GM12878 (cell line): ENCODE results near the gene DNAH3. TPM values are rescaled to one million over a fixed set of nuclear protein-coding genes. Genes with fewer than 3 reads are reported as not detected.

Experiments used
- ATAC-seq: fragments of 200-7000 bp; cut with Tn5 transposase; 3 replicates; pipeline ENCODE4 v1.9.1; 2020; ENCODE audit warnings: mild to moderate bottlenecking, moderate library complexity
- BruUV-seq: library from RNA; stranded (reverse); fragments of 400-500 nt; replicated peaks from 2 replicates; lab custom pipeline; 2021; lab: Mats Ljungman, UMichigan
- CTCF ChIA-PET: fragments of 300-600 bp; sonication (Branson Sonifier 250); formaldehyde crosslinking; extraction: SDS; loops from one replicate; lab custom pipeline; 2021; ENCODE audit warnings: inconsistent platforms; lab: Yijun Ruan, JAX
- POLR2A ChIA-PET: fragments of 350-600 bp; formaldehyde crosslinking; extraction: SDS; loops from one replicate; lab custom pipeline; 2021; ENCODE audit warnings: inconsistent platforms; lab: Charles Lee
- RAD21 ChIA-PET: fragments of 300-600 bp; sonication (Branson Sonifier 250); formaldehyde crosslinking; loops from one replicate; lab custom pipeline; 2023; ENCODE audit warnings: antibody characterized with exemption; ENCODE audit not compliant: unreplicated experiment; lab: Charles Lee
- SMC1A ChIA-PET: fragments of 300-600 bp; sonication (Branson Sonifier 250); formaldehyde crosslinking; loops from one replicate; lab custom pipeline; 2023; ENCODE audit not compliant: unreplicated experiment, uncharacterized antibody; lab: Charles Lee
- DNase-seq: peaks from one replicate; pipeline ENCODE4 v3.0.0-alpha.2; 2011; ENCODE audit warnings: low read depth, low spot score
- FAIRE-seq: peaks from 3 replicates; lab custom pipeline; 2011; peaks lifted over from hg19 to GRCh38; lab: Jason Lieb, UNC
- H2AFZ ChIP-seq: 2 replicates; pipeline ENCODE4 v1.6.0; 2011; ENCODE audit warnings: low read depth, low read length, control low read depth; ENCODE audit not compliant: control insufficient read depth
- H3K27ac ChIP-seq: 2 replicates; pipeline ENCODE4 v1.5.1; 2011; ENCODE audit warnings: control low read depth; ENCODE audit not compliant: control insufficient read depth, insufficient read depth
- H3K27me3 ChIP-seq, 2 experiments: replicated peaks in 1 of 2; 2 replicates each; pipeline versions ENCODE4 v1.6.0 to v1.6.1; 2011; ENCODE audit warnings: low read length in 1 of 2; ENCODE audit not compliant: control insufficient read depth in 2 of 2, insufficient read depth in 2 of 2
- H3K36me3 ChIP-seq, 2 experiments: 2 replicates each; pipeline ENCODE4 v1.5.1; 2011; ENCODE audit warnings: low read length in 1 of 2; ENCODE audit not compliant: control insufficient read depth in 2 of 2, insufficient read depth in 2 of 2
- H3K4me1 ChIP-seq: 2 replicates; pipeline ENCODE4 v1.6.1; 2011; ENCODE audit warnings: mild to moderate bottlenecking, low read length, moderate library complexity, mixed read lengths; ENCODE audit not compliant: control insufficient read depth, insufficient read depth
- H3K4me2 ChIP-seq: 2 replicates; pipeline ENCODE4 v1.6.0; 2011; ENCODE audit warnings: control low read depth; ENCODE audit not compliant: control insufficient read depth, insufficient read depth
- H3K4me3 ChIP-seq: fragments of 200-600 bp; sonication (generic); 2 replicates; pipeline ENCODE4 v1.5.1; 2016
- H3K79me2 ChIP-seq: 2 replicates; pipeline ENCODE4 v1.6.0; 2011; ENCODE audit warnings: low read length; ENCODE audit not compliant: control insufficient read depth, insufficient read depth
- H3K9ac ChIP-seq: 2 replicates; pipeline ENCODE4 v1.8.0; 2011; ENCODE audit warnings: low read length, control low read depth, mixed read lengths; ENCODE audit not compliant: control insufficient read depth, insufficient read depth
- H3K9me3 ChIP-seq: replicated peaks from 3 replicates; pipeline ENCODE4 v1.5.1; 2011; ENCODE audit warnings: mild to moderate bottlenecking, low read length; ENCODE audit not compliant: control insufficient read depth, insufficient read depth
- H4K20me1 ChIP-seq: 2 replicates; pipeline ENCODE4 v1.6.0; 2011; ENCODE audit not compliant: control insufficient read depth, insufficient read depth
- BHLHE40 ChIP-seq, 2 experiments: fragments of 450-650 bp in 1 of 2; IDR thresholded peaks; 2 replicates each; pipeline ENCODE4 v1.6.1; 2011 to 2017; ENCODE audit warnings: low read depth in 2 of 2, borderline replicate concordance in 1 of 2, improper control_type of control experiment in 1 of 2, low read length in 1 of 2, mild to moderate bottlenecking in 1 of 2
- CBFB ChIP-seq: IDR thresholded peaks from 2 replicates; pipeline ENCODE4 v1.6.1; 2016; ENCODE audit warnings: antibody characterized with exemption, low read depth
- CBX5 ChIP-seq: sonication (generic); IDR thresholded peaks from 2 replicates; pipeline ENCODE4 v1.6.1; 2016; ENCODE audit warnings: low read depth, moderate library complexity, mild to moderate bottlenecking, inconsistent platforms
- EP300 ChIP-seq, 2 experiments: fragments of 150-350 bp in 1 of 2; IDR thresholded peaks; 2 replicates each; pipeline ENCODE4 v1.6.1; 2011 to 2012; ENCODE audit warnings: low read depth in 2 of 2, low read length in 2 of 2, borderline replicate concordance in 1 of 2, improper control_type of control experiment in 1 of 2, inconsistent platforms in 1 of 2; ENCODE audit not compliant: control insufficient read depth in 1 of 2
- FOXK2 ChIP-seq: fragments of 450-650 bp; IDR thresholded peaks from 2 replicates; pipeline ENCODE4 v1.6.1; 2017; ENCODE audit warnings: mild to moderate bottlenecking, moderate library complexity
- GABPA ChIP-seq: IDR thresholded peaks from 2 replicates; pipeline ENCODE4 v1.6.1; 2014; ENCODE audit warnings: antibody characterized with exemption, low read depth, mild to moderate bottlenecking, inconsistent platforms
- MEF2B ChIP-seq: fragments of 450-650 bp; IDR thresholded peaks from 2 replicates; pipeline ENCODE4 v1.6.1; 2018; ENCODE audit warnings: mild to moderate bottlenecking, moderate library complexity; ENCODE audit not compliant: partially characterized antibody, poor library complexity, severe bottlenecking
- NR2C1 ChIP-seq: fragments of 450-650 bp; IDR thresholded peaks from 2 replicates; pipeline ENCODE4 v1.6.1; 2017; ENCODE audit warnings: antibody characterized with exemption, mild to moderate bottlenecking, moderate library complexity
- NRF1 ChIP-seq: conservative IDR thresholded peaks from 2 replicates; pipeline ENCODE4 v1.6.1; 2011; ENCODE audit warnings: mild to moderate bottlenecking, low read depth, low read length, improper control_type of control experiment
- PML ChIP-seq: IDR thresholded peaks from 2 replicates; pipeline ENCODE4 v1.6.1; 2012; ENCODE audit warnings: low read length, inconsistent platforms
- SIX5 ChIP-seq: IDR thresholded peaks from 2 replicates; pipeline ENCODE4 v1.6.1; 2011; ENCODE audit warnings: mild to moderate bottlenecking, low read depth, low read length, moderate library complexity; ENCODE audit not compliant: severe bottlenecking
- SMAD5 ChIP-seq: IDR thresholded peaks from 2 replicates; pipeline ENCODE4 v1.6.1; 2016; ENCODE audit warnings: antibody characterized with exemption, low read depth
- STAT3 ChIP-seq: IDR thresholded peaks from 2 replicates; pipeline ENCODE4 v1.6.1; 2011; ENCODE audit warnings: low read depth, low read length, improper control_type of control experiment
- YY1 ChIP-seq: IDR thresholded peaks from 2 replicates; pipeline ENCODE4 v1.6.1; 2011; ENCODE audit warnings: low read depth, mild to moderate bottlenecking, low read length
- ZNF24 ChIP-seq: fragments of 450-650 bp; IDR thresholded peaks from 2 replicates; pipeline ENCODE4 v1.6.1; 2017; ENCODE audit warnings: antibody characterized with exemption, mild to moderate bottlenecking
- WGBS: methylation state at CpG from one replicate; pipeline ENCODE4 v1.1.6; 2016; ENCODE audit warnings: low lambda C conversion rate; ENCODE audit not compliant: insufficient replicate concordance, insufficient coverage; ENCODE audit errors: missing lambda C conversion rate; 5-methylcytosine and 5-hydroxymethylcytosine counted together
- in situ Hi-C: fragments of 300-500 bp; cut with MboI; formaldehyde crosslinking; loops from 9 replicates; pipeline ENCODE4 v1.14.3; 2018; ENCODE audit warnings: mixed read lengths
- intact Hi-C: fragments of 100-400 bp; cut with micrococcal nuclease; formaldehyde crosslinking; loops from one replicate; pipeline ENCODE4 v1.14.2; 2022; ENCODE audit not compliant: unreplicated experiment
- polyA plus RNA-seq, 11 experiments: library from polyadenylated mRNA; depleted of rRNA in 4 of 11; unstranded in 6 of 11; stranded (reverse) in 5 of 11; fragments of >200 nt; fragmentation: Nextera tagmentation in 4 of 11; fragmentation: Illumina TruSeq in 1 of 11; extraction: Ambion mirVana in 4 of 11; extraction: Trizol in 1 of 11; gene quantifications; 1 replicate in 1 of 11; 2 replicates in 10 of 11; pipeline versions ENCODE4 v1.2.1 to v1.2.3, GENCODE V29; 2011 to 2016; ENCODE audit warnings: inconsistent platforms in 2 of 11, missing spikeins in 2 of 11, low read depth in 1 of 11
- total RNA-seq, 4 experiments: library from RNA; depleted of rRNA in 3 of 4; stranded (reverse); fragments of >200 nt in 3 of 4; fragmentation: Illumina TruSeq in 1 of 4; extraction: Trizol in 1 of 4; gene quantifications; 2 replicates each; pipeline versions ENCODE4 v1.2.1 to v1.2.3, GENCODE V29; 2013 to 2021
- TF ChIP-seq, protein P1 (sequence below): fragments of 450-650 bp; IDR thresholded peaks from 2 replicates; pipeline ENCODE4 v1.6.1; 2018; ENCODE audit warnings: mild to moderate bottlenecking, low read depth, moderate library complexity; ENCODE audit not compliant: partially characterized antibody
- TF ChIP-seq, protein P2 (sequence below): fragments of 450-650 bp; IDR thresholded peaks from 2 replicates; pipeline ENCODE4 v1.6.1; 2017; ENCODE audit warnings: mild to moderate bottlenecking, moderate library complexity

Gene DNAH3
- total and polyA plus RNA-seq, 10 of the 15 experiments (the other 5 are each of a cell fraction or from before 2014, with no cell fraction given), result under 0.01 to 0.04 (median 0.04) TPM; not detected in 5

DNA sequence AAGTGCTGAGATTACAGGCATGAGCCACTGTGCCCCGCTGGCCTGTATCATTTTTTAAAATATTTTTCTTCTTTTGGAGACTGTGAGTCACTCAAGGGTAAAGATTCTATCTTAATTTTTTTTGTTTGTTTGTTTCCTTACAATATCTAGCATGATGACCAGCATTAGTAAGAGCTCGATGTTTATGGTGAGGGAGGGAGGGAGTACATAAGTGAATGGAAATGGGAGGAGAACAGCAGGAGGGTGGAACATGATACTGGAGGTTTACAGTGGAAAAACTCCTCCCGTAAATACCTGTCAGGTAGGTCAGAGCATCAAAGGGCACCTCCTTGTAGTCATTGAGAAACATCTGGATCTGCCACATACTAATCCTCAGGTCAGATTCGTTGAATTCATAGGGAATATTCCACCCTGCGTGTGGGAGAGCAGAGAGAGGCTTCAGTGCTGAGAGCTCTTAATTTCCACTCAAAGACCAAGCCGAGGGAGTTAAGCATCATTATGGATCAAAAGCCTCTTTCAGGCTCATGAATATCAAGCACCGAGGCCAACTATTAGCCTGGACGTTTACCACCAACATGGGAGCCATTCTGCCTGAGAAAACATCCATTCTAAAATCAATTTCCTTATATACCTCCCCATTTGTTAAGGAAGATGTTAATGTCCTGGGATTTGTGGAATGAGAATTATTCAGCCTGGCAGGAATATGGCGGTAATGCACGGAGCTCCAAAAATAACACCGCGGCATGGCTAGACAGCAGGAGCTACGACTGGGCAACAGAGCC is 198.3 kb downstream of the DNAH3 start:
- CTCF ChIA-PET, result no interaction called here
- no peak for FAIRE-seq
- Histone ChIP-seq H4K20me1 (no peaks in the 10 kb centered on the region; the same call in 1 of the 2 replicates), H3K9ac (no peak overlapping the region), H3K36me3 (no peaks in the 10 kb centered on the region), H3K4me3 (no peak overlapping the region), H3K79me2 (no peaks in the 10 kb centered on the region), H3K27me3 (no peaks in the 10 kb centered on the region; a peak in 2 of 4 replicates), H3K9me3 (no peaks in the 10 kb centered on the region), H3K27ac (no peak overlapping the region), H3K4me1 (no peaks in the 10 kb centered on the region), H3K4me2 (no peak overlapping the region)
- 59% methylated on average over 13 of the region's 13 CpGs for WGBS
- BruUV-seq, result no TSS peak
- POLR2A ChIA-PET, result no interaction called here
- SMC1A ChIA-PET, result interaction anchor here (0.9 kb wide), 1 partner anchor 98 kb away, joined by 3 read pairs; no protein-coding TSS in a partner anchor
- no peak for DNase-seq
- no peak for ATAC-seq
- TF ChIP-seq CBFB (no peak), NRF1 (no peak), NR2C1 (no peak), ZNF24 (no peak), GABPA (no peak), SMAD5 (no peak), PML (no peak), BHLHE40 (IDR thresholded peaks at IDR 0.05; ENCODE audit: borderline replicate concordance in 1 of 2, low read depth in 2 of 2, low read length in 1 of 2) (no peak), STAT3 (no peak), CBX5 (no peak), EP300 (IDR thresholded peaks at IDR 0.05; ENCODE audit: borderline replicate concordance in 1 of 2, control insufficient read depth in 1 of 2, low read depth in 2 of 2, low read length in 2 of 2) (no peak), SIX5 (no peak), YY1 (no peak), FOXK2 (no peak), MEF2B (no peak)
- TF ChIP-seq, protein P1, sequence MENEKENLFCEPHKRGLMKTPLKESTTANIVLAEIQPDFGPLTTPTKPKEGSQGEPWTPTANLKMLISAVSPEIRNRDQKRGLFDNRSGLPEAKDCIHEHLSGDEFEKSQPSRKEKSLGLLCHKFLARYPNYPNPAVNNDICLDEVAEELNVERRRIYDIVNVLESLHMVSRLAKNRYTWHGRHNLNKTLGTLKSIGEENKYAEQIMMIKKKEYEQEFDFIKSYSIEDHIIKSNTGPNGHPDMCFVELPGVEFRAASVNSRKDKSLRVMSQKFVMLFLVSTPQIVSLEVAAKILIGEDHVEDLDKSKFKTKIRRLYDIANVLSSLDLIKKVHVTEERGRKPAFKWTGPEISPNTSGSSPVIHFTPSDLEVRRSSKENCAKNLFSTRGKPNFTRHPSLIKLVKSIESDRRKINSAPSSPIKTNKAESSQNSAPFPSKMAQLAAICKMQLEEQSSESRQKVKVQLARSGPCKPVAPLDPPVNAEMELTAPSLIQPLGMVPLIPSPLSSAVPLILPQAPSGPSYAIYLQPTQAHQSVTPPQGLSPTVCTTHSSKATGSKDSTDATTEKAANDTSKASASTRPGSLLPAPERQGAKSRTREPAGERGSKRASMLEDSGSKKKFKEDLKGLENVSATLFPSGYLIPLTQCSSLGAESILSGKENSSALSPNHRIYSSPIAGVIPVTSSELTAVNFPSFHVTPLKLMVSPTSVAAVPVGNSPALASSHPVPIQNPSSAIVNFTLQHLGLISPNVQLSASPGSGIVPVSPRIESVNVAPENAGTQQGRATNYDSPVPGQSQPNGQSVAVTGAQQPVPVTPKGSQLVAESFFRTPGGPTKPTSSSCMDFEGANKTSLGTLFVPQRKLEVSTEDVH, result no peak
- TF ChIP-seq, protein P2, sequence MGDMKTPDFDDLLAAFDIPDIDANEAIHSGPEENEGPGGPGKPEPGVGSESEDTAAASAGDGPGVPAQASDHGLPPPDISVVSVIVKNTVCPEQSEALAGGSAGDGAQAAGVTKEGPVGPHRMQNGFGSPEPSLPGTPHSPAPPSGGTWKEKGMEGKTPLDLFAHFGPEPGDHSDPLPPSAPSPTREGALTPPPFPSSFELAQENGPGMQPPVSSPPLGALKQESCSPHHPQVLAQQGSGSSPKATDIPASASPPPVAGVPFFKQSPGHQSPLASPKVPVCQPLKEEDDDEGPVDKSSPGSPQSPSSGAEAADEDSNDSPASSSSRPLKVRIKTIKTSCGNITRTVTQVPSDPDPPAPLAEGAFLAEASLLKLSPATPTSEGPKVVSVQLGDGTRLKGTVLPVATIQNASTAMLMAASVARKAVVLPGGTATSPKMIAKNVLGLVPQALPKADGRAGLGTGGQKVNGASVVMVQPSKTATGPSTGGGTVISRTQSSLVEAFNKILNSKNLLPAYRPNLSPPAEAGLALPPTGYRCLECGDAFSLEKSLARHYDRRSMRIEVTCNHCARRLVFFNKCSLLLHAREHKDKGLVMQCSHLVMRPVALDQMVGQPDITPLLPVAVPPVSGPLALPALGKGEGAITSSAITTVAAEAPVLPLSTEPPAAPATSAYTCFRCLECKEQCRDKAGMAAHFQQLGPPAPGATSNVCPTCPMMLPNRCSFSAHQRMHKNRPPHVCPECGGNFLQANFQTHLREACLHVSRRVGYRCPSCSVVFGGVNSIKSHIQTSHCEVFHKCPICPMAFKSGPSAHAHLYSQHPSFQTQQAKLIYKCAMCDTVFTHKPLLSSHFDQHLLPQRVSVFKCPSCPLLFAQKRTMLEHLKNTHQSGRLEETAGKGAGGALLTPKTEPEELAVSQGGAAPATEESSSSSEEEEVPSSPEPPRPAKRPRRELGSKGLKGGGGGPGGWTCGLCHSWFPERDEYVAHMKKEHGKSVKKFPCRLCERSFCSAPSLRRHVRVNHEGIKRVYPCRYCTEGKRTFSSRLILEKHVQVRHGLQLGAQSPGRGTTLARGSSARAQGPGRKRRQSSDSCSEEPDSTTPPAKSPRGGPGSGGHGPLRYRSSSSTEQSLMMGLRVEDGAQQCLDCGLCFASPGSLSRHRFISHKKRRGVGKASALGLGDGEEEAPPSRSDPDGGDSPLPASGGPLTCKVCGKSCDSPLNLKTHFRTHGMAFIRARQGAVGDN, result no peak
- TF ChIP-seq, all 136 proteins: peak for 0
- H2AFZ ChIP-seq, result no peak overlapping the region
- in situ Hi-C loops, result no loop called here
- intact Hi-C loops, result no loop called here
- RAD21 ChIA-PET, result no interaction called here
